Measurements from ENCODE around the gene LURAP1L.

The LURAP1L gene

GRCh38 chr9:12774861-12775678, at the start of gene LURAP1L:
Gene LURAP1L, plus strand, starts transcription at chr9:12775020. Its CDS starts 696 bp downstream, at chr9:12775716.
- no peak for DNase-seq

GRCh38 chr9:12726795-12727194, 48.0 kb upstream of the LURAP1L start:
- DNase-seq, result no peak

- DNase-seq, result no peak
Observed at GRCh38 chr9:12730198-12730597, 44.6 kb upstream of the LURAP1L start.

GRCh38 chr9:12730927-12731326, 43.9 kb upstream of the LURAP1L start:
- no peak for DNase-seq

GRCh38 chr9:12732971-12733370, 41.8 kb upstream of the LURAP1L start:
- DNase-seq, result no peak

GRCh38 chr9:12735665-12736064, 39.2 kb upstream of the LURAP1L start:
- DNase-seq, result no peak

GRCh38 chr9:12737871-12738270, 36.9 kb upstream of the LURAP1L start:
- DNase-seq, result no peak

GRCh38 chr9:12739014-12739652, 35.7 kb upstream of the LURAP1L start:
- DNase-seq, result no peak

GRCh38 chr9:12740845-12741244, 34.0 kb upstream of the LURAP1L start:
- no peak for DNase-seq

GRCh38 chr9:12748016-12748415, 26.8 kb upstream of the LURAP1L start:
- DNase-seq, result no peak

GRCh38 chr9:12748954-12749353, 25.9 kb upstream of the LURAP1L start:
- no peak for DNase-seq

- DNase-seq, result no peak
Observed at GRCh38 chr9:12753931-12754330, 20.9 kb upstream of the LURAP1L start.

- DNase-seq, result no peak
Observed at GRCh38 chr9:12759761-12760160, 15.1 kb upstream of the LURAP1L start.

GRCh38 chr9:12760758-12761157, 14.1 kb upstream of the LURAP1L start:
- DNase-seq, result no peak

- DNase-seq, result no peak
Observed at GRCh38 chr9:12764150-12764549, 10.7 kb upstream of the LURAP1L start.

- no peak for DNase-seq
Observed at GRCh38 chr9:12765088-12765798, 9.6 kb upstream of the LURAP1L start.

- no peak for DNase-seq
Observed at GRCh38 chr9:12766357-12766756, 8.5 kb upstream of the LURAP1L start.

GRCh38 chr9:12770261-12770660, 4.6 kb upstream of the LURAP1L start:
- DNase-seq, result no peak

GRCh38 chr9:12771891-12772290, 2.9 kb upstream of the LURAP1L start:
- no peak for DNase-seq

- no peak for DNase-seq
Observed at GRCh38 chr9:12773562-12773961, 1.3 kb upstream of the LURAP1L start.

GRCh38 chr9:12775679-12776512, 1.1 kb downstream of the LURAP1L start:
- no peak for DNase-seq

- DNase-seq, result no peak
Observed at GRCh38 chr9:12776513-12777055, 1.8 kb downstream of the LURAP1L start.
